HCT116 (cell line): ENCODE results near the gene PODN. TPM values are rescaled to one million over a fixed set of nuclear protein-coding genes. Genes with fewer than 3 reads are reported as not detected.

Experiments used
- ATAC-seq: fragments of 200-7000 bp; cut with Tn5 transposase; 2 replicates; pipeline ENCODE4 v1.9.1; 2020; ENCODE audit warnings: mild to moderate bottlenecking, moderate library complexity
- BruUV-seq: library from RNA; stranded (reverse); fragments of 400-500 nt; replicated peaks from 2 replicates; lab custom pipeline; 2021; lab: Mats Ljungman, UMichigan
- CTCF ChIA-PET: fragments of 300-600 bp; sonication (Branson Sonifier 250); formaldehyde crosslinking; loops from one replicate; lab custom pipeline; 2021; ENCODE audit warnings: antibody characterized with exemption; lab: Charles Lee
- POLR2A ChIA-PET: fragments of 300-600, 350-600 bp; sonication (Branson Sonifier 250); formaldehyde crosslinking; loops from one replicate; lab custom pipeline; 2021; ENCODE audit warnings: antibody characterized with exemption; lab: Charles Lee
- RAD21 ChIA-PET, 2 experiments: fragments of 300-600 bp; sonication (Branson Sonifier 250); formaldehyde crosslinking; loops; one replicate each; lab custom pipeline; 2023; ENCODE audit warnings: low total read pairs in 2 of 2; ENCODE audit not compliant: uncharacterized antibody in 2 of 2, unreplicated experiment in 2 of 2, low non-redundant PET in 1 of 2; lab: Charles Lee
- DNase-seq: peaks from one replicate; pipeline ENCODE4 v3.0.0-alpha.2; 2010; ENCODE audit warnings: low read depth, low spot score
- H2AFZ ChIP-seq: fragments of 200-600 bp; shearing (Covaris generic), sonication (generic); 2 replicates; pipeline ENCODE4 v1.6.1; 2017; ENCODE audit warnings: low read depth, mixed run types, mixed read lengths, antibody characterized with exemption, low read length; ENCODE audit not compliant: poor library complexity, severe bottlenecking
- H3K27ac ChIP-seq: 2 replicates; pipeline ENCODE4 v1.5.1; 2012; ENCODE audit warnings: low read depth, low read length
- H3K27me3 ChIP-seq: fragments of 200-600 bp; sonication (generic); 2 replicates; pipeline ENCODE4 v1.6.1; 2016; ENCODE audit warnings: mixed run types, low read length, mixed read lengths; ENCODE audit not compliant: insufficient read depth
- H3K36me3 ChIP-seq, 2 experiments: fragments of 200-500 bp in 1 of 2; fragments of 200-600 bp in 1 of 2; sonication (Bioruptor generic) in 1 of 2; sonication (generic) in 1 of 2; 2 replicates each; pipeline versions ENCODE4 v1.5.1 to v1.6.1; 2014 to 2016; ENCODE audit warnings: low read length in 2 of 2, inconsistent platforms in 1 of 2, mixed read lengths in 1 of 2, mixed run types in 1 of 2; ENCODE audit not compliant: insufficient read depth in 2 of 2, control insufficient read depth in 1 of 2
- H3K4me1 ChIP-seq, 2 experiments: fragments of 200-600 bp in 1 of 2; sonication (generic) in 1 of 2; 2 replicates each; pipeline versions ENCODE4 v1.5.1 to v1.6.1; 2012 to 2017; ENCODE audit warnings: low read length in 2 of 2, inconsistent platforms in 1 of 2, mild to moderate bottlenecking in 1 of 2, mixed read lengths in 1 of 2, mixed run types in 1 of 2, moderate library complexity in 1 of 2; ENCODE audit not compliant: insufficient read depth in 2 of 2, control insufficient read depth in 1 of 2
- H3K4me2 ChIP-seq: fragments of 200-600 bp; sonication (generic); 2 replicates; pipeline ENCODE4 v1.6.1; 2017; ENCODE audit warnings: mixed run types, low read length, mixed read lengths
- H3K4me3 ChIP-seq, 2 experiments: fragments of 200-600 bp in 1 of 2; sonication (generic) in 1 of 2; replicated peaks in 1 of 2; 2 replicates each; pipeline ENCODE4 v1.5.1; 2011 to 2016; ENCODE audit warnings: low read length in 2 of 2, control low read depth in 1 of 2, low read depth in 1 of 2, mild to moderate bottlenecking in 1 of 2, mixed read lengths in 1 of 2, mixed run types in 1 of 2
- H3K79me2 ChIP-seq: fragments of 200-600 bp; sonication (generic); 2 replicates; pipeline ENCODE4 v1.6.1; 2017; ENCODE audit warnings: mild to moderate bottlenecking, mixed run types, low read length, moderate library complexity, mixed read lengths; ENCODE audit not compliant: insufficient read depth
- H3K9ac ChIP-seq: fragments of 200-600 bp; sonication (generic); 2 replicates; pipeline ENCODE4 v1.6.1; 2016; ENCODE audit warnings: low read length, mixed read lengths
- H3K9me2 ChIP-seq: fragments of 200-600 bp; sonication (generic), shearing (Covaris generic); 2 replicates; pipeline ENCODE4 v1.6.1; 2017; ENCODE audit warnings: mixed run types, mild to moderate bottlenecking, moderate library complexity; ENCODE audit not compliant: insufficient read depth
- H3K9me3 ChIP-seq, 2 experiments: fragments of 200-500 bp in 1 of 2; fragments of 200-600 bp in 1 of 2; sonication (Bioruptor generic) in 1 of 2; sonication (generic) in 1 of 2; 2 replicates each; pipeline ENCODE4 v1.6.1; 2014 to 2017; ENCODE audit warnings: low read length in 2 of 2, mixed read lengths in 2 of 2, inconsistent platforms in 1 of 2, low read depth in 1 of 2, mild to moderate bottlenecking in 1 of 2, mixed run types in 1 of 2, moderate library complexity in 1 of 2; ENCODE audit not compliant: control insufficient read depth in 1 of 2, insufficient read depth in 1 of 2
- H4K20me1 ChIP-seq: fragments of 200-600 bp; sonication (generic), shearing (Covaris generic); 2 replicates; pipeline ENCODE4 v1.6.1; 2017; ENCODE audit warnings: mixed run types, mild to moderate bottlenecking, moderate library complexity; ENCODE audit not compliant: insufficient read depth
- ATF3 ChIP-seq: IDR thresholded peaks from 2 replicates; pipeline ENCODE4 v1.6.1; 2012
- CBX3 ChIP-seq: IDR thresholded peaks from 2 replicates; pipeline ENCODE4 v1.6.1; 2012; ENCODE audit warnings: low read depth
- CEBPB ChIP-seq: IDR thresholded peaks from 2 replicates; pipeline ENCODE4 v1.6.1; 2012; ENCODE audit warnings: low read depth
- ELF1 ChIP-seq: IDR thresholded peaks from 2 replicates; pipeline ENCODE4 v1.6.1; 2012; ENCODE audit warnings: low read depth, borderline replicate concordance
- EZH2phosphoT487 ChIP-seq: fragments of 200-600 bp; IDR thresholded peaks from 2 replicates; pipeline ENCODE4 v1.6.1; 2018; ENCODE audit warnings: antibody characterized with exemption, borderline replicate concordance
- FOSL1 ChIP-seq: IDR thresholded peaks from 2 replicates; pipeline ENCODE4 v1.6.1; 2012; ENCODE audit warnings: low read depth
- JUND ChIP-seq: IDR thresholded peaks from 2 replicates; pipeline ENCODE4 v1.6.1; 2012
- POLR2A ChIP-seq: IDR thresholded peaks from 2 replicates; pipeline ENCODE4 v1.7.0; 2011; ENCODE audit warnings: borderline replicate concordance; ENCODE audit not compliant: insufficient read depth, insufficient read length; ENCODE audit errors: extremely low read depth
- POLR2AphosphoS5 ChIP-seq: IDR thresholded peaks from 2 replicates; pipeline ENCODE4 v1.6.1; 2011; ENCODE audit warnings: mild to moderate bottlenecking, low read depth, low read length, moderate library complexity
- RAD21 ChIP-seq: IDR thresholded peaks from 2 replicates; pipeline ENCODE4 v1.6.1; 2012; ENCODE audit warnings: low read depth, mild to moderate bottlenecking
- SIN3A ChIP-seq: IDR thresholded peaks from 2 replicates; pipeline ENCODE4 v1.6.1; 2012; ENCODE audit warnings: low read depth
- SP1 ChIP-seq: IDR thresholded peaks from 2 replicates; pipeline ENCODE4 v1.6.1; 2012; ENCODE audit warnings: low read depth
- SRF ChIP-seq: IDR thresholded peaks from 2 replicates; pipeline ENCODE4 v1.6.1; 2012; ENCODE audit warnings: low read depth
- TCF7L2 ChIP-seq: IDR thresholded peaks from 2 replicates; pipeline ENCODE4 v1.7.0; 2011; ENCODE audit warnings: borderline replicate concordance, inconsistent platforms; ENCODE audit not compliant: insufficient read depth, insufficient read length; ENCODE audit errors: extremely low read depth
- YY1 ChIP-seq: IDR thresholded peaks from 2 replicates; pipeline ENCODE4 v1.6.1; 2011; ENCODE audit warnings: low read length, low read depth, moderate library complexity, mild to moderate bottlenecking; ENCODE audit not compliant: insufficient replicate concordance; ENCODE audit errors: extremely low read depth
- ZBTB33 ChIP-seq: IDR thresholded peaks from 2 replicates; pipeline ENCODE4 v1.6.1; 2011; ENCODE audit warnings: mild to moderate bottlenecking, low read length, moderate library complexity; ENCODE audit not compliant: insufficient replicate concordance; ENCODE audit errors: extremely low read depth
- ZFX ChIP-seq: fragments of 450-650 bp; IDR thresholded peaks from 2 replicates; pipeline ENCODE4 v1.6.1; 2017
- ZNF274 ChIP-seq: fragments of 200-500 bp; sonication (Bioruptor generic); IDR thresholded peaks from 2 replicates; pipeline ENCODE4 v1.6.1; 2014; ENCODE audit warnings: mild to moderate bottlenecking, low read depth, low read length, inconsistent platforms
- intact Hi-C: fragments of 100-400 bp; cut with micrococcal nuclease; formaldehyde crosslinking; loops from 2 replicates; pipeline ENCODE4 v1.10.0; 2022
- total RNA-seq: library from RNA; stranded (reverse); gene quantifications from one replicate; pipeline ENCODE4 v1.2.1, GENCODE V29; 2021; ENCODE audit not compliant: unreplicated experiment

PODN gene
- total RNA-seq, 1 experiment from 2014 or later = 0.22 TPM

- H3K9me2 ChIP-seq = no peaks in the 10 kb centered on the region
- no peak overlapping the region for H3K9ac ChIP-seq
- BruUV-seq = no TSS peak
- H3K4me3 ChIP-seq = no peak overlapping the region
- intact Hi-C loops = no loop called here
- no peak overlapping the region for H3K4me2 ChIP-seq
- ChIA-PET RAD21 (no interaction called here), CTCF (no interaction called here), POLR2A (no interaction called here)
- no peak for TF ChIP-seq ZBTB33
- TF ChIP-seq RAD21 = no peak
- TF ChIP-seq EZH2phosphoT487 = no peak
- no peak for TF ChIP-seq JUND
- no peak for TF ChIP-seq SRF
- TF ChIP-seq CEBPB = no peak
- no peak for TF ChIP-seq ZFX
- no peak for TF ChIP-seq POLR2AphosphoS5
- no peak for TF ChIP-seq FOSL1
- no peak for TF ChIP-seq YY1
- no peak for TF ChIP-seq SIN3A
- TF ChIP-seq ZNF274 = no peak
- TF ChIP-seq POLR2A = no peak
- TF ChIP-seq ELF1 = no peak
- TF ChIP-seq TCF7L2 = no peak
- TF ChIP-seq CBX3 = no peak
- no peak for TF ChIP-seq SP1
- no peak for TF ChIP-seq ATF3
- DNase-seq = no peak
- no peak overlapping the region for H3K27ac ChIP-seq
- H4K20me1 ChIP-seq = no peaks in the 10 kb centered on the region
- no peaks in the 10 kb centered on the region for H3K36me3 ChIP-seq
- H3K27me3 ChIP-seq = no peaks in the 10 kb centered on the region
- no peaks in the 10 kb centered on the region for H3K79me2 ChIP-seq
- no peak for ATAC-seq
- peaks cover 0 to 20% of the 10 kb centered on the region in 2 experiments; a peak in 2 of 4 replicates for H3K4me1 ChIP-seq
- H2AFZ ChIP-seq = no peak overlapping the region
- peaks cover 0 to 7% of the 10 kb centered on the region in 2 experiments; a peak in 1 of 4 replicates for H3K9me3 ChIP-seq
Measured at GRCh38 chr1:53108646-53109580, 46.9 kb downstream of the PODN start.
